Heart right ventricle (tissue), 16 donors: ENCODE results near the gene TBC1D22A. TPM values are rescaled to one million over a fixed set of nuclear protein-coding genes. Genes with fewer than 3 reads are reported as not detected.

Experiments used
- ATAC-seq, 8 donors: fragments of 200-7000 bp; cut with Tn5 transposase; one replicate each; pipeline ENCODE4 v1.9.1; 2020; ENCODE audit warnings: mild to moderate bottlenecking in 8 of 8, moderate library complexity in 8 of 8, moderate number of reproducible peaks in 1 of 8
- DNase-seq, 2 donors: peaks; one replicate each; pipeline ENCODE4 v3.0.0-alpha.2; 2020
- H3K27ac ChIP-seq, 10 donors: fragments of 200-600 bp; sonication (generic) in 2 of 10; one replicate each; pipeline versions ENCODE4 v1.5.0 to v1.8.0; 2020 to 2022; ENCODE audit warnings: mild to moderate bottlenecking in 3 of 10
- H3K27me3 ChIP-seq, 7 donors: fragments of 200-600 bp; one replicate each; pipeline ENCODE4 v1.8.0; 2021 to 2022; ENCODE audit warnings: mild to moderate bottlenecking in 2 of 7
- H3K36me3 ChIP-seq, 9 donors: fragments of 200-600 bp; sonication (generic) in 1 of 9; one replicate each; pipeline versions ENCODE4 v1.5.0 to v1.8.0; 2020 to 2022; ENCODE audit warnings: mild to moderate bottlenecking in 2 of 9
- H3K4me1 ChIP-seq, 9 donors: fragments of 200-600 bp; sonication (generic) in 1 of 9; one replicate each; pipeline versions ENCODE4 v1.5.0 to v1.8.0; 2020 to 2022; ENCODE audit warnings: mild to moderate bottlenecking in 4 of 9
- H3K4me3 ChIP-seq, 10 donors: fragments of 200-600 bp; sonication (generic) in 2 of 10; one replicate each; pipeline versions ENCODE4 v1.5.0 to v1.8.0; 2020 to 2022; ENCODE audit warnings: mild to moderate bottlenecking in 7 of 10, moderate library complexity in 2 of 10
- H3K9me3 ChIP-seq, 11 donors: fragments of 200-600 bp in 10 of 11; sonication (generic) in 2 of 11; one replicate each; pipeline versions ENCODE4 v1.5.0 to v1.8.0; 2013 to 2022; ENCODE audit warnings: mild to moderate bottlenecking in 2 of 11, control low read depth in 1 of 11, moderate library complexity in 1 of 11
- CTCF ChIP-seq, 9 donors: fragments of 200-600 bp; sonication (generic) in 2 of 9; IDR thresholded peaks; one replicate each; pipeline versions ENCODE4 v1.5.0 to v1.8.0; 2021 to 2022; ENCODE audit warnings: antibody characterized with exemption in 9 of 9, mild to moderate bottlenecking in 5 of 9, moderate library complexity in 1 of 9
- WGBS, 2 donors: extraction: QIAGEN DNeasy Blood & Tissue Kit; methylation state at CpG; one replicate each; pipeline ENCODE4 v1.1.7; 2013; ENCODE audit warnings: inconsistent platforms in 1 of 2; 5-methylcytosine and 5-hydroxymethylcytosine counted together
- intact Hi-C, 10 donors: fragments of 100-400 bp; cut with DNase I; formaldehyde crosslinking; loops; one replicate each; pipeline versions ENCODE4 v1.11.1 to v1.14.2; 2022
- polyA plus RNA-seq, 2 donors: library from polyadenylated mRNA; stranded (reverse); fragments of 200-250 nt; gene quantifications; one replicate each; pipeline ENCODE4 v1.2.3, GENCODE V29; 2013
- total RNA-seq, 10 donors: library from RNA; stranded (reverse); fragmentation: NEBNext Ultra II Directional in 3 of 10; extraction: Animal tissue kit (Norgen Biotek cat#: 25700) in 3 of 10; gene quantifications; one replicate each; pipeline versions ENCODE4 v1.2.1 to v1.2.4, GENCODE V29; 2021 to 2023
- donor health status: Arrhythmogenic right ventricular cardiomyopathy.
- donor health status: ischemic (EF 13 %, LVEDD 7.1; RV severe dilation, severe dysfunction).
- donor health status: healthy with polysubstance abuse.
- donor health status: DM: no; HTN: yes; CAD: no.
- donor health status: DM: no; HTN: no; CAD: no.
- donor health status: ischemic (EF 25% LVEDD 6.9; RV normal size, moderate dysfunction).
- donor health status: ischemic (EF 25% LVEDD 5.7; RV mildly dilated, moderate dysfunction).
- donor health status: healthy.
- donor health status: DM: yes; HTN: yes; CAD: no.
- donor health status: Ischemic cardiomyopathy.
- donor health status: ischemic (EF 35%, LVEDD 5.7; RV mildly dilated, moderate dysfunction).
- donor health status: nonischemic (EF 11% LVEDD 7.7; RV severe dilation, severe dysfunction).
- donor health status: DM: yes; HTN: yes; CAD: no.
- donor health status: PGD.
- donor health status: ischemic (EF 29% LVEDD 5.4; RV normal size, mild dysfunction).
- donor health status: nonischemic (EF 23%, LVEDD 6.1; RV moderate dilation, normal function).

TBC1D22A gene
- total and polyA plus RNA-seq, 12 donors, result 7.2 to 27.9 (median 17.9) TPM

- intact Hi-C loops, result loop anchor here in 1 of 10 donors (10.0 kb wide), 1 partner anchor 107 kb away; no protein-coding TSS in a partner anchor
- no peaks in the 10 kb centered on the region for H3K9me3 ChIP-seq
- H3K36me3 ChIP-seq, result peaks cover 0 to 51% (median 5%) of the 10 kb centered on the region in 9 donors
- no peak overlapping the region for H3K4me3 ChIP-seq
- ATAC-seq (no peak), DNase-seq (no peak)
- no peak overlapping the region for H3K27ac ChIP-seq
- H3K4me1 ChIP-seq, result peaks cover 0 to 3% (median 0%) of the 10 kb centered on the region in 9 donors
- 97% methylated on average over 11 of the region's 11 CpGs for WGBS, 2 donors
- H3K27me3 ChIP-seq, result no peaks in the 10 kb centered on the region
- TF ChIP-seq CTCF (IDR thresholded peaks at IDR 0.05), result no peak
Measured at GRCh38 chr22:46887978-46888377, 125.5 kb downstream of the TBC1D22A start.

GRCh38 chr22:46890819-46891218, 128.4 kb downstream of the TBC1D22A start:
- H3K4me3 ChIP-seq, result no peak overlapping the region
- intact Hi-C loops, result no loop called here
- H3K9me3 ChIP-seq, result no peaks in the 10 kb centered on the region
- H3K4me1 ChIP-seq, result peaks cover 2 to 26% (median 15%) of the 10 kb centered on the region in 9 donors
- no peak overlapping the region for H3K27ac ChIP-seq
- H3K27me3 ChIP-seq, result no peaks in the 10 kb centered on the region
- DNase-seq, result no peak
- ATAC-seq, result no peak
- no peak for TF ChIP-seq CTCF (IDR thresholded peaks at IDR 0.05)
- WGBS, 2 donors, result 84 to 97% methylated on average over 10 of the region's 10 CpGs
- H3K36me3 ChIP-seq, result peaks cover 0 to 65% (median 4%) of the 10 kb centered on the region in 9 donors

GRCh38 chr22:46891382-46891951, 129.0 kb downstream of the TBC1D22A start:
- peaks cover 0 to 68% (median 4%) of the 10 kb centered on the region in 9 donors for H3K36me3 ChIP-seq
- no peaks in the 10 kb centered on the region for H3K27me3 ChIP-seq
- 97 to 98% methylated on average over 5 of the region's 5 CpGs for WGBS, 2 donors
- H3K4me3 ChIP-seq, result no peak overlapping the region
- H3K9me3 ChIP-seq, result no peaks in the 10 kb centered on the region
- peaks cover 2 to 31% (median 15%) of the 10 kb centered on the region in 9 donors for H3K4me1 ChIP-seq
- TF ChIP-seq CTCF (IDR thresholded peaks at IDR 0.05), result no peak
- H3K27ac ChIP-seq, result no peak overlapping the region
- DNase-seq, result no peak
- intact Hi-C loops, result no loop called here
- ATAC-seq, result no peak

- DNase-seq (no peak), ATAC-seq (no peak)
- H3K36me3 ChIP-seq, result peaks cover 0 to 71% (median 4%) of the 10 kb centered on the region in 9 donors
- no peaks in the 10 kb centered on the region for H3K9me3 ChIP-seq
- no peak overlapping the region for H3K4me3 ChIP-seq
- H3K27me3 ChIP-seq, result no peaks in the 10 kb centered on the region
- intact Hi-C loops, result no loop called here
- 87 to 98% methylated on average over 15 of the region's 15 CpGs for WGBS, 2 donors
- peaks cover 2 to 32% (median 15%) of the 10 kb centered on the region in 9 donors for H3K4me1 ChIP-seq
- TF ChIP-seq CTCF (IDR thresholded peaks at IDR 0.05), result no peak
- no peak overlapping the region for H3K27ac ChIP-seq
Measured at GRCh38 chr22:46892866-46893265, 130.4 kb downstream of the TBC1D22A start.
